MCF 10A (cell line): Measurements from ENCODE around the gene ARHGAP45. TPM values are rescaled to one million over a fixed set of nuclear protein-coding genes. Genes with fewer than 3 reads are reported as not detected.

Source experiments
- BruUV-seq: library from RNA; stranded (reverse); fragments of 400-500 nt; replicated peaks from 2 replicates; lab custom pipeline; 2021; lab: Mats Ljungman, UMichigan
- CTCF ChIA-PET: fragments of 300-600 bp; sonication (Branson Sonifier 250); formaldehyde crosslinking; extraction: SDS; loops from one replicate; lab custom pipeline; 2021; ENCODE audit warnings: antibody characterized with exemption, inconsistent platforms; lab: Yijun Ruan, JAX
- POLR2A ChIA-PET: fragments of 300-600, 350-650 bp; sonication (Branson Sonifier 250); formaldehyde crosslinking; extraction: SDS; loops from one replicate; lab custom pipeline; 2020; ENCODE audit warnings: antibody characterized with exemption, inconsistent platforms; lab: Yijun Ruan, JAX
- DNase-seq: peaks from one replicate; pipeline ENCODE4 v3.0.0-alpha.2; 2018; ENCODE audit not compliant: unreplicated experiment
- H3K27ac Mint-ChIP-seq: one replicate; pipeline ENCODE4 v1.8.0; 2022; ENCODE audit warnings: mild to moderate bottlenecking, low read depth, mixed read lengths; ENCODE audit not compliant: unreplicated experiment
- H3K27me3 Mint-ChIP-seq: one replicate; pipeline ENCODE4 v1.8.0; 2022; ENCODE audit warnings: mixed read lengths; ENCODE audit not compliant: insufficient read depth, unreplicated experiment
- H3K36me3 Mint-ChIP-seq: one replicate; pipeline ENCODE4 v1.8.0; 2022; ENCODE audit warnings: mild to moderate bottlenecking, moderate library complexity, mixed read lengths; ENCODE audit not compliant: insufficient read depth, unreplicated experiment
- H3K4me1 Mint-ChIP-seq: one replicate; pipeline ENCODE4 v1.8.0; 2022; ENCODE audit warnings: mixed read lengths; ENCODE audit not compliant: insufficient read depth, unreplicated experiment
- H3K4me3 Mint-ChIP-seq: one replicate; pipeline ENCODE4 v1.8.0; 2022; ENCODE audit warnings: mild to moderate bottlenecking, moderate library complexity, mixed read lengths; ENCODE audit not compliant: unreplicated experiment
- H3K9me3 Mint-ChIP-seq: one replicate; pipeline ENCODE4 v1.8.0; 2022; ENCODE audit warnings: mixed read lengths; ENCODE audit not compliant: unreplicated experiment
- CTCF ChIP-seq: fragments of 200-600 bp; IDR thresholded peaks from one replicate; pipeline ENCODE4 v1.8.0; 2022; ENCODE audit warnings: antibody characterized with exemption, mild to moderate bottlenecking; ENCODE audit not compliant: unreplicated experiment
- intact Hi-C: fragments of 100-400 bp; cut with micrococcal nuclease; formaldehyde crosslinking; loops from 2 replicates; pipeline ENCODE4 v1.14.1; 2022
- total RNA-seq: library from RNA; stranded (reverse); gene quantifications from 2 replicates; pipeline ENCODE4 v1.2.3, GENCODE V29; 2022

The ARHGAP45 gene
- total RNA-seq, 1 experiment from 2014 or later, result 15.3 TPM

- no peak for TF ChIP-seq CTCF
- Mint-ChIP-seq H3K4me3 (no peak overlapping the region), H3K9me3 (no peaks in the 10 kb centered on the region), H3K4me1 (no peaks in the 10 kb centered on the region), H3K27ac (no peak overlapping the region), H3K36me3 (no peaks in the 10 kb centered on the region), H3K27me3 (no peaks in the 10 kb centered on the region)
- DNase-seq, result no peak
- ChIA-PET POLR2A (no interaction called here), CTCF (interaction anchor here (1.3 kb wide), 1 partner anchor 12 kb away, joined by 4 read pairs; no protein-coding TSS in a partner anchor)
- intact Hi-C loops, result no loop called here
- BruUV-seq, result no TSS peak
Measured at GRCh38 chr19:1052349-1052975, 14.5 kb upstream of the ARHGAP45 start.

DNA sequence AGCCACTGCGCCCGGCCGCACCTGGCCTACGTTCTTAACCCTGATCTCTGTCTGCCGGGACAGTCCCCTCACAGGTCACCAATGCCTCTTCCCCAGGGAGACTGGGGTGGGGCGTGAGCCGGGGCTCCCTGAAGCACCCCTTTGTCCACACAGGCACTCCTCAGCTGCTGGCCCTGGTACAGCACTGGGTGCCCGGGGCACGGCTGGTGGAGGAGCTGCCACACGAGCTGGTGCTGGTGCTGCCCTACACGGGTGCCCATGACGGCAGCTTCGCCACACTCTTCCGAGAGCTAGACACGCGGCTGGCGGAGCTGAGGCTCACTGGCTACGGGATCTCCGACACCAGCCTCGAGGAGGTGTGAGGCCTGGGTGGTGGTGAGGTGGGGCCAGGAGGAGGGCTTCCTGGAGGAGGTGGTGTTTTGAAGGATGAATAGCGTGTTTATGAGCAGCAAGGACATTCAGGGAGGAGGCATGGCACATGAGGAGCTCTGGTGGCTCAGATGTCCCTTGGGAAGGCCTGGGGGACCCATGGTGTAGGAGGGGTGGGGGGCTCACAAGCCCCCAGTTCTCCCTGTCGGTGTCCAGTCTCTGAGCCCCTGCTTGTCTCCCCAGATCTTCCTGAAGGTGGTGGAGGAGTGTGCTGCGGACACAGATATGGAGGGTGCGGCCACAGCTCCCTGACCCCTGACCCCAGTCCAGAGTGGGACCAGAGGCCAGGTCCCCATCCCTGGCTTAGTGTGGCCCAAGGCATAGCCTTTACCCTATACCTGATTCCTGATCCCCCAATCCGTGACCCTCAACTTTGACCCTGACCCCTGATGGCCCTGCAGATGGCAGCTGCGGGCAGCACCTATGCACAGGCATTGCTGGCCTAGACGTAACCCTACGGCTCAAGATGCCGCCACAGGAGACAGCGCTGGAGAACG lies 13.5 kb upstream of the ARHGAP45 start:
- CTCF ChIA-PET, result interaction anchor here (0.7 to 1.3 kb wide), 2 partner anchors 11 to 51 kb away, joined by 4 read pairs; no protein-coding TSS in a partner anchor
- H3K36me3 Mint-ChIP-seq, result no peaks in the 10 kb centered on the region
- DNase-seq, result no peak
- TF ChIP-seq CTCF, result no peak
- POLR2A ChIA-PET, result interaction anchor here (0.6 to 1.7 kb wide), 6 partner anchors 12 to 32 kb away, joined by 3 to 6 read pairs (median 4); partner anchors contain the start of genes ABCA7 and CNN2
- H3K27ac Mint-ChIP-seq, result no peak overlapping the region
- H3K4me1 Mint-ChIP-seq, result no peaks in the 10 kb centered on the region
- intact Hi-C loops, result no loop called here
- no peaks in the 10 kb centered on the region for H3K27me3 Mint-ChIP-seq
- no TSS peak for BruUV-seq
- no peak overlapping the region for H3K4me3 Mint-ChIP-seq
- no peaks in the 10 kb centered on the region for H3K9me3 Mint-ChIP-seq

DNA sequence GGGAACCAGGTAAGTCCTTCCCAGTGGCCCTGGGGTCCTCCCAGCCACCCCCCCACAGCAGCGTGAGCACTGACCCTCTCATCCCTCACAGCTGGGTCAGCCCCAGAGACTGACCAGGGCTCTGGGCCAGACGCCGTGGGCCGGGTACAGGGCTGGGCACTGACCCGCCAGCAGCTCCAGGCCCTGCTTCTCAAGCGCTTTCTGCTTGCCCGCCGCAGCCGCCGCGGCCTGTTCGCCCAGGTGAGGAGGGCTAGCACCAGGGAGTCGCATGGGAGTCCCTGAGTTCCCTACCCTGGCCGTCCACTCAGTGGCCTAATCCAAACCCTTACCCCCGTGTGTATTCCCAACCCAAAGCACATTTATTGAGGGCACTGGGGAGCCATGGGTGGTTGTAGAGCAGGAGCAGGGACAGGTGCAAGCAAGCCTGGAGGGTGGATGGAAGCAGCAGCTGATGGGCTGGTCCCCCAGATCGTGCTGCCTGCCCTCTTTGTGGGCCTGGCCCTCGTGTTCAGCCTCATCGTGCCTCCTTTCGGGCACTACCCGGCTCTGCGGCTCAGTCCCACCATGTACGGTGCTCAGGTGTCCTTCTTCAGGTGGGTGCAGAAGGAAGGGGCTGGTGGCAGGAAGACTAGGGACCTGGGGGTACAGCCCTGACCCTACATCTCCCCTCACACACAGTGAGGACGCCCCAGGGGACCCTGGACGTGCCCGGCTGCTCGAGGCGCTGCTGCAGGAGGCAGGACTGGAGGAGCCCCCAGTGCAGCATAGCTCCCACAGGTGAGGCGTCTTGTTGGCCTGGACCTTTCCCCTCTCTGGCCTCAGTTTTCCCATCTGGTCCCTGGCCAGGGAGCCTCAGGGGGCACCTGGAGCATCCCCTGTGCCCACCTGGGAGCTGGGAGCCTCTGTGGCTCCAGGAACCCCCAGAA lies 12.6 kb upstream of the ARHGAP45 start:
- Mint-ChIP-seq H3K9me3 (no peaks in the 10 kb centered on the region), H3K27ac (no peak overlapping the region), H3K27me3 (no peaks in the 10 kb centered on the region), H3K4me1 (no peaks in the 10 kb centered on the region), H3K4me3 (no peak overlapping the region), H3K36me3 (no peaks in the 10 kb centered on the region)
- POLR2A ChIA-PET, result interaction anchor here (0.7 to 1.7 kb wide), 5 partner anchors 11 to 28 kb away, joined by 3 to 6 read pairs (median 4); partner anchors contain the start of genes ABCA7 and CNN2
- intact Hi-C loops, result loop anchor here (5.0 kb wide), 1 partner anchor 138 kb away; no protein-coding TSS in a partner anchor
- BruUV-seq, result no TSS peak
- no peak for DNase-seq
- CTCF ChIA-PET, result interaction anchor here (0.6 to 1.3 kb wide), 2 partner anchors 11 to 123 kb away, joined by 3 to 4 read pairs; no protein-coding TSS in a partner anchor
- TF ChIP-seq CTCF, result no peak
